ENCODE data around the gene SLCO2A1.

Gene SLCO2A1

GRCh38 chr3:133895208-133896001 is 134.3 kb downstream of the SLCO2A1 start, which contains the start of gene RAB6B:
RAB6B (minus strand) TSS chr3:133895882; CDS start chr3:133895466, 416 bp downstream.
- no peak for DNase-seq

- no peak for DNase-seq
Measured at GRCh38 chr3:133894353-133895207, 135.1 kb downstream of the SLCO2A1 start.

GRCh38 chr3:133893683-133894352 is 135.9 kb downstream of the SLCO2A1 start:
- no peak for DNase-seq

DNA sequence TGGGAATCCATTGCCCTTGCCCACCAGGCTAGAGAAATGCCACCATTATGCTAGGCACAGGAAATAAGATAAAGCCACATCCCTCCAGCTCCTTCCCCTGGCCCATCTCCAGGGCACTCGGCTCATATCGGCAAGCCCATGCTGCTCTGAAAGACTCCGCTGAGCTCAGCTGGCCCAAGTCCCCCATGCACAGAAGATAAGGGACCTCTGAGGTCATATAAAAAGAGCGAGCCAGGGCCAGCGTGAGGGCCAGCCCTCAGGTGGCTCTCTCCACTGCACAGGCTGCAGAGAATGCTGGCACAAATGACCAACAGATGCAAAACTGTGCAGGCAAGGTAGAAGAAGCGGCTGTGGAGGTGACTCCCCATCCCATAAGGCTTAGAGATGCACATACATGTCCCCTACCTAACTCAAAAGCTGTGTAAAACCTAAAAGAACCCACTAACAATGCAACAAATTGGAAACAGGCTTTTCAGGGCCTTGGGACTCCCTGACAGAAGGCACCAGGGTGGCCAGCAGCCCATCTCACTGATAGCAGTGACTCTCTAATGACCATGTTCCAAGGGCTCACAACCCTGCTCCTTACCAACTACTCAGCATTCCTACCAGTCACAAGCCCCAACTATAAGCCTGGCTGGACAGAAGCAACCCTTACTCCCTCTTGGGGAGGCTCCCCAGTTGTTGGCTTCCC is 137.0 kb downstream of the SLCO2A1 start:
- DNase-seq = no peak

DNA sequence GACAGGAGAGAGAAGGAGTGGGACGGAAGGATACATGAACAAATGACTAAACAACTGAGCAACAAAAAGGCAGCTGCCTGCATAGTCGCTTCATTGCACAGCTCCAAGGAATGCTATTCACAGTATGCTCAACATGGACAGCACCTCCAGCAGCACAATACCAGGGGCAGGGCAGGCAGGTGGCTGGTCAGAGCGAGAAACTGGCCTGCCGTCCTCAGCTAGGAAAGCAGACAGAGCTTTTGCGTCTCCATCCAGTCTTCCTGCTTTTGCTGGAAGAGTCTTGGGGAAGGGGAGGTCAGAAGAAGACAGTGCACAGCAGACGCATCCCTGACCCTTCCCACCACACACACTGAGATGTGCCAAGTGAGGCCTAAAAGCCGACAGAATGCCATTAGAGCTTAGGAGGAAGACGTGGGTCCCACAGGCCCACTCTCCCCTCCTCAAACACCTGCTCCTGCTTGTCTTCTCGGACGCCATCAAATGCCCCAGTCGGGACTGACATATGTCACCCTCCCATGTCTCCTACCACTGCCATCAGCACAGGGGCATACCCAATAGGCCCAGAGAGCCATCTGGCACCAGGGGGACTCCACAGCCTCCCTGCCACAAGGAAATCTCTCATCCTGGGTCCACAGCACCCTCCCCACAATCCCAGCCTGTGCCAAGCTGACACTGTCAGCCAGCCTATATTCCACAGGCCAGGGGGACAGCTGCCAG is 137.9 kb downstream of the SLCO2A1 start:
- DNase-seq = no peak

- no peak for DNase-seq
Measured at GRCh38 chr3:133890972-133891644, 138.6 kb downstream of the SLCO2A1 start.

DNA sequence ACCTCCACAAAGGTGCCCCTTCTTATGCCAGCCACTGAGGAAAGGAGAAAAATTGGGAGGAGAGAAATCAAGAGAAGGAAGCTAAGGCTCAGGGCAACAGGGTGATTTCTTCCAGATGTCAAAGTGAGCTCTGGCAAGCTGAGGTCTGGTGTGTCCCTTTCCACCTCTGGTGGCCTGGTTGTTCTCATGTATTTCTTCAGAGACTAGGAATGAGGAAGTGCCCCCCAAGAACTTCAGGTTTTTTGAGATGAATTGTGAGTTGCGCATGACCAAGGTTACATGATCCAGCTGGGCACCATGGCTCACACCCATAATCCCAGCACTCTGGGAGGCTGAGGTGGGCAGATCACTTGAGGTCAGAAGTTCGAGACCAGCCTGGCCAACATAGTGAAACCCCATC is 139.7 kb downstream of the SLCO2A1 start:
- peak; percentile 72 for DNase-seq

GRCh38 chr3:133888726-133889340 is 140.9 kb downstream of the SLCO2A1 start:
- DNase-seq = no peak

- peak; percentile 35 for DNase-seq
Measured at GRCh38 chr3:133887803-133888703, 141.7 kb downstream of the SLCO2A1 start.

DNA sequence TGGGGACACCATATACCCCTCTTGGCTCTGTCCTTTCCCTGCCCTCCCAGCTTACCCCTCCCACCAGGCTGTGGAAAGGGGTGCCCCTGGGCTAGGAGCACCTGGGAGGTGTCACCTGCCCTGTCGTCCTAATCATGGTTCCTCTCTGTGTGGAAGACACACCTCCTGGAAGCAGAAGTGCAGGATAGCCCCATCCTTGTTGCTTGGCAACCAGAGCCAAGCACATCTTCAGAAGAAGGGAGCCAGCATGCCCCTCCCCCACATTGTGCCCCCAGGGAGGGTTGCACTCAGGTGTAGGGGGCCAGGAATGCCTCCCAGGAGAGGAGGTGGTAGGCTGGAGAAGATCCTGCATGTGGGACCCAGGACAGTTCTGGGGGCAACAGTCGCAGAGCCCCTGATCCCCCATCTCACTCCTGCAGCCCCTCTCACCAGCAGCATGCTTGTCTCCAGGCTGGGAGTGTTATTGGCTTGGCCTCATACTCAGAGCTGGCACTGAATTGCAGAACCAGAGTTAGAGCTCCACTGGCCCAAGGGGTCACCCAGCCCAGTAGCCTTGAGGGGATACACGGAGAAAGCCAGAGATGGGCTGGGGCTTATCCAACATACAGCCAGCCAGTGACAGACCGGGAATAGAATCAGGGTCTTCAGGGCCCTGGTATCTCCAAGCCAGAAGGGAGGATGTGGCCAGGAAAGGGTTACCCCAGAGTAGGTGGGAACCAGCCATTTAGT is 142.5 kb downstream of the SLCO2A1 start:
- no peak for DNase-seq

DNA sequence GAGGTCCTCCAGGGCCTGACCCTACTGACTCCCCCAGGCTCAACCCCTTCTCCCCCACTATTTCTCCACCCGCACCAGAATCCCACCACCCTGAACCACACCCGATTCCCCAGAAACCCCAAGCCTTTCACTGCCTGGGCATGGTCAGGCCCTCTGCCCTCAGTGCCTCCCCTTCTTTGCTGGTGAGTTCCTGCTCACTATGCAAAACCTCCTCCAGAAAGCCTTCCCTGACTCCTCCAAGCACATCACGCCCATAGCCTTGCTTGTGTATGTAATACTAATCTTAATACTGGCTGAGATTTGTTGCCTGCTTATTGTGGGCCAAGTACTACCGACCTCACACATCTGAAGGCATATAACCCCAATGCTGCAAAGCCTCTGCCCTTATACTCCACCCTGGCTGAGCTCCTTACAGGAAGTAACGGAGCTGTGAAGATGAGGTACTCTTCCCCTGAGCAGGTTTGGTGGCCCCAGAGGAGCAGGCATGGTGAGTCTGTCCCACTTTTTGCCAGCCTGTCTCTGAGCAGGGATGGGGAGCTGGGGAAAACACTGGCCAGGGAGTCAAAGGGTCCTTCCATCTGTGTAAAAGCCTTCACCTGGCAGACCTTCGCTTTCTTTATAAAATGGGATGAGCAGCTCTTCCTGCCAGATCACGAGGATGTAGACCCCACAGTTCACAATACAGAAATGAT is 143.5 kb downstream of the SLCO2A1 start:
- DNase-seq = no peak

GRCh38 chr3:133884887-133885711 is 144.6 kb downstream of the SLCO2A1 start:
- DNase-seq = no peak

- no peak for DNase-seq
Measured at GRCh38 chr3:133884054-133884886, 145.5 kb downstream of the SLCO2A1 start.

- DNase-seq = no peak
Measured at GRCh38 chr3:133883641-133884040, 146.1 kb downstream of the SLCO2A1 start.

DNA sequence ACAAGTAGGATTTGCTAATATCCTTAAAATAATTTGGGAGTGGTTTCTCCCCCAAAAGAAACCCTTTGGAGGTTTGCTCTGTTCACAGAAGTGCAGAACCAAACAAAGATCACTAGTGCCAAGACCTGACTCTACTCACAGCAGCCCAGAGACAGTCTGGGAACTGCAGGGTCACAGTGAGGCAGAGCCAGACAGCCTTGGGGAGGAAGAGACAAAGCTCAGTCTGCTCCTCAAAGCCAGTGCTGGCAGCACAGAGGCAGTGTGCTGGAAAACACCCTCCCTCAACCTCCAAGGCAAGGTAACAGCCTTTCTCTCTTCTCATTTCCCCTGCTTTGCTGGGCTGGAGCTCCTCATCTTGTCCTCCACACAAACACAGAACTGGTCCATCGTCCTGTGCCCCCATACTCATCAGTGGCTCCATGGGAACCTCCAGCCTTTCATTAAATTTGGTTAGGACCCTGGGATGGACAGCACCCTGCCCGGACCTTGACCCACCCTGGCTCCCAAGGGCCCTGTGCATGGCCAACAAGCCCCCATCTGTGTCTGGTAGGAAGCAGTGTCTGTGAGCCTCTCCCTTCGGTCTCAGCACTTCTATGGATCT is 146.6 kb downstream of the SLCO2A1 start:
- DNase-seq = no peak
